ENCODE results near the gene ERMAP. TPM values are rescaled to one million over a fixed set of nuclear protein-coding genes. Genes with fewer than 3 reads are reported as not detected.
A peak's percentile ranks its signal among the peaks of the same experiment; 100 is the strongest.

Gene ERMAP
- total RNA-seq, 1 donor from 2014 or later = 17.2 TPM

- DNase-seq (ENCODE audit: low spot score in 2 of 2, unreplicated experiment in 2 of 2) = no peak
- TF ChIP-seq CTCF (IDR thresholded peaks at IDR 0.05; ENCODE audit: unreplicated experiment) = no peak
- Mint-ChIP-seq H3K4me1 (peaks cover 2% of the 10 kb centered on the region), H3K9me3 (no peaks in the 10 kb centered on the region), H3K36me3 (peaks cover 7% of the 10 kb centered on the region), H3K27ac (no peak overlapping the region), H3K27me3 (ENCODE audit: low read depth) (no peaks in the 10 kb centered on the region), H3K4me3 (no peak overlapping the region)
These were observed 14.4 kb downstream of the ERMAP start for GRCh38 chr1:42831273-42831672.

GRCh38 chr1:42832641-42833240, 15.8 kb downstream of the ERMAP start:
- Mint-ChIP-seq H3K27ac (no peak overlapping the region), H3K4me3 (no peak overlapping the region), H3K4me1 (peaks cover 5% of the 10 kb centered on the region), H3K27me3 (ENCODE audit: low read depth) (no peaks in the 10 kb centered on the region), H3K9me3 (no peaks in the 10 kb centered on the region), H3K36me3 (peaks cover 7% of the 10 kb centered on the region)
- no peak for TF ChIP-seq CTCF (IDR thresholded peaks at IDR 0.05; ENCODE audit: unreplicated experiment)
- no peak for DNase-seq (ENCODE audit: low spot score in 2 of 2, unreplicated experiment in 2 of 2)

GRCh38 chr1:42833981-42834380, 17.1 kb downstream of the ERMAP start:
- no peak for DNase-seq (ENCODE audit: low spot score in 2 of 2, unreplicated experiment in 2 of 2)
- H3K27me3 Mint-ChIP-seq (ENCODE audit: low read depth) = no peaks in the 10 kb centered on the region
- peaks cover 7% of the 10 kb centered on the region for H3K36me3 Mint-ChIP-seq
- H3K9me3 Mint-ChIP-seq = no peaks in the 10 kb centered on the region
- TF ChIP-seq CTCF (IDR thresholded peaks at IDR 0.05; ENCODE audit: unreplicated experiment) = no peak
- no peak overlapping the region for H3K4me3 Mint-ChIP-seq
- peaks cover 6% of the 10 kb centered on the region for H3K4me1 Mint-ChIP-seq
- no peak overlapping the region for H3K27ac Mint-ChIP-seq

- Mint-ChIP-seq H3K27ac (no peak overlapping the region), H3K36me3 (peaks cover 7% of the 10 kb centered on the region), H3K4me3 (no peak overlapping the region), H3K4me1 (peaks cover 6% of the 10 kb centered on the region), H3K27me3 (ENCODE audit: low read depth) (no peaks in the 10 kb centered on the region), H3K9me3 (no peaks in the 10 kb centered on the region)
- no peak for TF ChIP-seq CTCF (IDR thresholded peaks at IDR 0.05; ENCODE audit: unreplicated experiment)
- DNase-seq (ENCODE audit: low spot score in 2 of 2, unreplicated experiment in 2 of 2) = no peak
These were observed 17.9 kb downstream of the ERMAP start for GRCh38 chr1:42834803-42835202.

GRCh38 chr1:42835422-42835821, 18.5 kb downstream of the ERMAP start:
- H3K9me3 Mint-ChIP-seq = no peaks in the 10 kb centered on the region
- H3K27me3 Mint-ChIP-seq (ENCODE audit: low read depth) = no peaks in the 10 kb centered on the region
- no peak overlapping the region for H3K4me3 Mint-ChIP-seq
- peaks cover 6% of the 10 kb centered on the region for H3K4me1 Mint-ChIP-seq
- peaks cover 5% of the 10 kb centered on the region for H3K36me3 Mint-ChIP-seq
- no peak for DNase-seq (ENCODE audit: low spot score in 2 of 2, unreplicated experiment in 2 of 2)
- H3K27ac Mint-ChIP-seq = no peak overlapping the region
- TF ChIP-seq CTCF (IDR thresholded peaks at IDR 0.05; ENCODE audit: unreplicated experiment) = no peak

GRCh38 chr1:42837709-42838108, 20.8 kb downstream of the ERMAP start:
- H3K4me3 Mint-ChIP-seq = no peak overlapping the region
- peaks cover 7% of the 10 kb centered on the region for H3K4me1 Mint-ChIP-seq
- no peak for TF ChIP-seq CTCF (IDR thresholded peaks at IDR 0.05; ENCODE audit: unreplicated experiment)
- no peaks in the 10 kb centered on the region for H3K9me3 Mint-ChIP-seq
- DNase-seq (ENCODE audit: low spot score in 2 of 2, unreplicated experiment in 2 of 2) = no peak
- no peaks in the 10 kb centered on the region for H3K27me3 Mint-ChIP-seq (ENCODE audit: low read depth)
- peak overlapping the region; percentile 34 for H3K27ac Mint-ChIP-seq
- peaks cover 11% of the 10 kb centered on the region for H3K36me3 Mint-ChIP-seq
